Measurements from ENCODE around the gene SFXN3. TPM values are rescaled to one million over a fixed set of nuclear protein-coding genes. Genes with fewer than 3 reads are reported as not detected.
A peak's percentile ranks its signal among the peaks of the same experiment; 100 is the strongest.

Gene SFXN3
- total and polyA plus RNA-seq, 8 donors, result 9.9 to 60.4 (median 20.6) TPM

DNA sequence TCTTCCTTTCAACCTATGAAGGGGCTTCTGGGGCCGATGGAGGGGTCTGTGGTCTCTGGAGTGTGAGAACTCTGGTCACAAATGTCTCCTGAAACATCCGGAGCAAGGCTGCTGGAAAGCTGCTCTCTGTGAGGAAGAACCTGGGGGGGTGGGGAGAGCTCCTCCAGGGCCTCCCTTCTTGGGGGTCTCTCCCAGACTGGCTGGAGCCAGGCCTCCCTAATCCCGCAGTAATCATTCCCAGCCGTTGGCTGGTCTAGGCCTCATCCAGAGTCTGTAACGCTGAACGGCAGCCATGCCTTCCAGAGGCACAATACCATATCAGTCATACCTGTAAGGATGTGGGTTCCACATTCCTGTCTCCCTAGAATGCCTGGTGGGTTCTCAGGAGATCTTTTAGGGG lies 35.9 kb upstream of the SFXN3 start:
- Histone ChIP-seq H3K4me1 (peaks cover 21 to 37% (median 26%) of the 10 kb centered on the region in 4 donors), H3K9me3 (no peaks in the 10 kb centered on the region), H3K4me3 (no peak overlapping the region), H3K27ac (no peak overlapping the region), H3K27me3 (no peaks in the 10 kb centered on the region), H3K36me3 (peaks cover 22 to 39% (median 33%) of the 10 kb centered on the region in 4 donors)
- WGBS, 5 donors, result 58 to 72% (median 63%) methylated on average over 6 of the region's 6 CpGs
- TF ChIP-seq POLR2A (IDR thresholded peaks at IDR 0.05) (no peak), EP300 (IDR thresholded peaks at IDR 0.05) (no peak), POLR2AphosphoS5 (IDR thresholded peaks at IDR 0.05) (no peak)
- TF ChIP-seq, protein P1, sequence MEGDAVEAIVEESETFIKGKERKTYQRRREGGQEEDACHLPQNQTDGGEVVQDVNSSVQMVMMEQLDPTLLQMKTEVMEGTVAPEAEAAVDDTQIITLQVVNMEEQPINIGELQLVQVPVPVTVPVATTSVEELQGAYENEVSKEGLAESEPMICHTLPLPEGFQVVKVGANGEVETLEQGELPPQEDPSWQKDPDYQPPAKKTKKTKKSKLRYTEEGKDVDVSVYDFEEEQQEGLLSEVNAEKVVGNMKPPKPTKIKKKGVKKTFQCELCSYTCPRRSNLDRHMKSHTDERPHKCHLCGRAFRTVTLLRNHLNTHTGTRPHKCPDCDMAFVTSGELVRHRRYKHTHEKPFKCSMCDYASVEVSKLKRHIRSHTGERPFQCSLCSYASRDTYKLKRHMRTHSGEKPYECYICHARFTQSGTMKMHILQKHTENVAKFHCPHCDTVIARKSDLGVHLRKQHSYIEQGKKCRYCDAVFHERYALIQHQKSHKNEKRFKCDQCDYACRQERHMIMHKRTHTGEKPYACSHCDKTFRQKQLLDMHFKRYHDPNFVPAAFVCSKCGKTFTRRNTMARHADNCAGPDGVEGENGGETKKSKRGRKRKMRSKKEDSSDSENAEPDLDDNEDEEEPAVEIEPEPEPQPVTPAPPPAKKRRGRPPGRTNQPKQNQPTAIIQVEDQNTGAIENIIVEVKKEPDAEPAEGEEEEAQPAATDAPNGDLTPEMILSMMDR (IDR thresholded peaks at IDR 0.05), result no peak
- intact Hi-C loops (cut with DNase I; ENCODE audit: low total_unique reads), result loop anchor here (2.0 kb wide), 1 partner anchor 20 kb away; no protein-coding TSS in a partner anchor
- DNase-seq, result no peak

DNA sequence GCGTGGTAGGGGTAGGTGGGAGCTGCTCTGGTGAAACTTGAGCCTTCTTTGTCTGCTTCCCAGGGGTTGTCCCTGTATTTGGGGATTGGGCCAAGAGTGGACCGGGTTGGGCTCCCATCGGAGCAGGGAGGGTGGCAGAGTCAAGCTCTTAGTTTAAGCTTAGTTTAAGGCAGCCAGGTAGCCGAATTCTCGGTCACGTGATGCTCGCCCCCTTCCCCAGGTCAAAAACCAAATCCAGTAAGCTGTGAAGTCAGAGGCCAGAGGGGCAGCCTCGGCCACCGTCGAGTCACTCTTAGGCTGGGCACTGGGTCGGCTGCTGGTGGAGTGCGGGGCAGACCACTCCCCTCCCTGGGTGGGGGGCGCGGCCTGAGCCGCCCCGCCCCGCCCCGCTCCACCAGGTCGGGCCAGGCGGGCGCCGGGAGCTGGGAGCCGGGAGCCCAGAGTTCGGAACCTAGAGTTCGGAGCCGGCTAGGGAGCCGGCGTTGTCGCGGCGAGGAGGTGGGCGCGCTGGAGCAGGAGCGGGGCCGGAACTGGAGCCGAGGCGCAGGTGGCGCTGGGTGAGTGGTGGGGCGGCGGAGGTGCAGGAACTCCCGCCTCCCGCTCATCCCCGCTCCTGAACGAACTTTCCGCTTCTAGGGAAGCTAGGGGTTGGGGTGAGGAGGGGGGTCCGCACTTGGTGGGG lies 34.2 kb upstream of the SFXN3 start:
- DNase-seq, result peak; percentile 49 to 77
- intact Hi-C loops (cut with DNase I; ENCODE audit: low total_unique reads), result no loop called here
- Histone ChIP-seq H3K4me1 (peaks cover 36 to 51% (median 41%) of the 10 kb centered on the region in 4 donors), H3K27ac (peak overlapping the region; percentile 97 to 100 (median 100)), H3K36me3 (peaks cover 14 to 23% (median 17%) of the 10 kb centered on the region in 4 donors), H3K9me3 (no peaks in the 10 kb centered on the region), H3K27me3 (no peaks in the 10 kb centered on the region), H3K4me3 (peak overlapping the region; percentile 68 to 89 (median 88))
- WGBS, 5 donors, result 2 to 6% (median 4%) methylated on average over 14 to 46 of the region's 46 CpGs
- TF ChIP-seq EP300 (IDR thresholded peaks at IDR 0.05) (no peak), POLR2AphosphoS5 (IDR thresholded peaks at IDR 0.05) (no peak), POLR2A (IDR thresholded peaks at IDR 0.05) (no peak)
- TF ChIP-seq, protein P1 (IDR thresholded peaks at IDR 0.05), result no peak

DNA sequence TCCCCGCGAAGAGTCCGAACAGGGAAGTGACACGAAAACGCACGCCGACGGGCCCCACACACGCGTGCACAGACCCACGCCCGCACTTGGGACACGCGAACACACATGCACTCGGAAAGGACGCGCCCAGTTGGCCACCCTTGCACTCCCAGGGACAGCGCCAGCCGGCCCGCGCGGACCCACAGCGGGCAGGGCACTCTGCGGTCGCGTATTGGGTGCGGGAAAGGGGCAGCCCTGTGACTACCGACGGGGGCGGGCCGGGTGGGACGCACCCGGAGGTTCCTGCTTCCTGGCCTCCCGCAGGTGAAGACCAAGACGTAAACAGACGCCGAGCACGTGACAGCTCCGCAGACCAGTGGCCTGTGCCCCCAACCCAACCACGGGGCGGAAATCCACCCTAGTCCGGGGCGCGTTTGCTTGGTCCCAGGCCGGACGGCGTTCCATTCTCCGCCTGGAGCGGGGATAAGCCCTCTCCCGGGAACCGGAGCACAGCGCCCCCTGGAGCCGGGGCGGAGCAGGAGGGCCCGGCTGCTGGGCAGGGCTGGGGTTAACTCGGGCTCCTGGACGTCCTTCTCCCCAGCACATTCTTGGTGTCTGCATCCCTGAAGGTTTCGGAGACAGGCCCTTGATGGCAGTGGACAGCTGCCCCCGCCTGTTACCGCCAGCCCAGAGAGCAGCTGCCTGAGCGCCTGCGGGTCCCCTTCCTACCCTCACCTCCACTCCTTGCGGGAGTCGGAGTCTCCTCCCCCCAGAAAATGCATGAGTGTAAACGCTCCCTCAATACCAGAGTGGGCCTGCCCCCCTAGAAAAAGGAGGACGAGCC lies 33.5 kb upstream of the SFXN3 start:
- Histone ChIP-seq H3K27ac (peak overlapping the region; percentile 97 to 100 (median 100)), H3K36me3 (peaks cover 13 to 18% (median 15%) of the 10 kb centered on the region in 4 donors), H3K9me3 (no peaks in the 10 kb centered on the region), H3K4me1 (peaks cover 44 to 59% (median 49%) of the 10 kb centered on the region in 4 donors), H3K27me3 (no peaks in the 10 kb centered on the region), H3K4me3 (peak overlapping the region; percentile 68 to 89 (median 88))
- WGBS, 5 donors, result 0 to 1% (median 1%) methylated on average over 24 to 66 of the region's 66 CpGs
- TF ChIP-seq POLR2AphosphoS5 (IDR thresholded peaks at IDR 0.05) (peak in 1 of 3 donors; percentile 59), POLR2A (IDR thresholded peaks at IDR 0.05) (no peak)
- TF ChIP-seq, protein P1 (IDR thresholded peaks at IDR 0.05), result peak in 5 of 7 experiments; percentile 84 to 92 (median 87)
- DNase-seq, result peak; percentile 84 to 91
- intact Hi-C loops (cut with DNase I; ENCODE audit: low total_unique reads), result no loop called here

DNA sequence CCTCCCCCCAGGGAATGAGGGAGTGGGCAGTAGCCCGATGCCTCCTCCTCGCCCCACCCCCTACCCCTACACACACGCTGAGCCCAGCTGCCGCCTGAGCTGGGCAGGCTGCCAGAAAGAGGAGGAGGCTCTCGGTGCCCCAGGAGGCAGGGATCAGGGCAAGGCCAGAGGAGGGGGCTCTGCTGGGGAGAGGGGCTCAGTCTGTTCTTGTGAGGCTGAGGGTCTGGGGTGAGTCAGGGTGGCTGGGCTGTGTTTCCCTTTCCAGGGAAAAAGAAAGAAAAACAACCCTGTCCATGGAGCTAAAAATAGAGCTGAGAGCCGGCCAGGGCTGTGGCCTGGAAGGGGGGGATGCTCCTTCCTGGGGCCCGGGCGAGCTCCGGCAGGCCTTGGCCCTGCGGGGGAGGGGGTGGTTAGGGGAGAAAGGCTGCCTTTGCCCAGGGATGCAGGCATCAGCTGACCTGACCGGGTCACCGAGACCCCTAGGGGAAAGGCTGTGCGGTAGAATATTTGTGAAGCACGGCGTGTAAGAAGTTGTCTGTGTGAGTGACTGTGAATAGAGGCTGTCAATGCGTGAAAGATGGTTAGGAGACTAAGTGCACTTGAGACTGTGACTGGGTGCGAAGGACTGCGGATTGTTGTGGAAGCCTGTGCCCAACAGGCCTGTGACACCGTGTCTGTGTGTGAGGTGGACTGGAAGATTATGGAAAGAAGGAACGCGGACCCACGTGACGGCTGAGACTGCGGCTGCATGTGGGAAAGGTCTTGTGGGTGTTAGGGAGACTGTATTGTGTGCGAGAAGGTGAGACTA lies 32.6 kb upstream of the SFXN3 start:
- DNase-seq, result peak; percentile 84 to 96
- no peaks in the 10 kb centered on the region for H3K9me3 ChIP-seq
- H3K27ac ChIP-seq, result peak overlapping the region; percentile 97 to 100 (median 100)
- no peaks in the 10 kb centered on the region for H3K27me3 ChIP-seq
- H3K4me3 ChIP-seq, result peak overlapping the region; percentile 68 to 89 (median 88)
- peaks cover 45 to 67% (median 53%) of the 10 kb centered on the region in 4 donors for H3K4me1 ChIP-seq
- intact Hi-C loops (cut with DNase I; ENCODE audit: low total_unique reads), result no loop called here
- H3K36me3 ChIP-seq, result peaks cover 8 to 18% (median 15%) of the 10 kb centered on the region in 4 donors
- TF ChIP-seq, protein P1 (IDR thresholded peaks at IDR 0.05), result no peak
- no peak for TF ChIP-seq POLR2AphosphoS5 (IDR thresholded peaks at IDR 0.05)
- TF ChIP-seq EP300 (IDR thresholded peaks at IDR 0.05), result no peak
- no peak for TF ChIP-seq POLR2A (IDR thresholded peaks at IDR 0.05)
- WGBS, 5 donors, result 1 to 4% (median 3%) methylated on average over 19 to 25 of the region's 25 CpGs
